Measurements from ENCODE around the gene TBX4.
"Not testable (repeated sequence)": the region's sequence is repeated elsewhere in the genome, so short reads cannot be mapped to it uniquely, and the experiment has no call there.

The TBX4 gene

DNA sequence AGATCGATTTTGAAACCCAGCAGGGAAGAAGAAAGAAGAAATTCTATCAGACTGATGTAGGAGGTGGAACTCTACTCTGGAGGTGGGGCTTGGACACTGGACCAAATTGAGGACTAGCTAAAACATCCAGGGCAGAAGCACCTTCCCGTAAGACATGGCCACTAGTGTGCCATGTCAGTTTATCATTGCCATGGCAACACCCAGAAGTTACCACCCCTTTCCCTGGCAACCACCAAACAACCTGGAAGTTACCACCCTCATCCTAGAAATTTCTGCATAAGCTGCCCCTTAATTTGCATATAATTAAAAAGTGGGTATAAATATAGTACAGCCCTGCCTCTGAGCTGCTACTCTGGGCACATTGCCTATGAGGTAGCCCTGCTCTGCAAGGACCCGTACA, 72.1 kb downstream of the TBX4 start:
- DNase-seq (ENCODE audit: low spot score): no peak
- Histone ChIP-seq H3K27me3 (ENCODE audit: insufficient read depth, poor library complexity, severe bottlenecking) (peaks cover 12% of the 10 kb centered on the region), H3K9me3 (ENCODE audit: severe bottlenecking) (no peaks in the 10 kb centered on the region), H3K4me3 (ENCODE audit: severe bottlenecking) (no peak overlapping the region), H3K4me1 (ENCODE audit: insufficient read depth, poor library complexity, severe bottlenecking) (no peaks in the 10 kb centered on the region), H3K27ac (ENCODE audit: poor library complexity, severe bottlenecking) (no peak overlapping the region), H3K36me3 (ENCODE audit: low read depth) (no peaks in the 10 kb centered on the region)
- TF ChIP-seq CTCF (IDR thresholded peaks at IDR 0.05; ENCODE audit: poor library complexity, severe bottlenecking): no peak
- ATAC-seq (ENCODE audit: low read depth): no peak

DNA sequence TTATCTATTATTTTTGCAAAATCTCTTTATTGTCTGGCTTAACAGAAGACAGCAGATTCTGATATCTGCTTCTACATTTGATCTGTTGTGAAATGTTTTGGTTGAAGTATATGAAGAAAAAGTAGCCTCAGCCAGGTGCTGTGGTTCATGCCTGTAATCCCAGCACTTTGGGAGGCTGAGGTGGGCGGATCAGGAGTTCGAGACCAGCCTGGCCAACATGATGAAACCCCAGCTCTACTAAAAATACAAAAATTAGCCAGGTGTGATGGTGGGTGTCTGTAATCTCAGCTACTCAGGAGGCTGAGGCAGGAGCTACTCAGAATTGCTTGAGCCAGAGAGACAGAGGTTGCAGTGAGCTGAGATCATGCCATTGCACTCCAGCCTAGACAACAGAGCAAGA, 75.2 kb downstream of the TBX4 start:
- H3K27ac ChIP-seq (ENCODE audit: poor library complexity, severe bottlenecking); H3K9me3 ChIP-seq (ENCODE audit: severe bottlenecking); H3K4me3 ChIP-seq (ENCODE audit: severe bottlenecking); ATAC-seq (ENCODE audit: low read depth); H3K4me1 ChIP-seq (ENCODE audit: insufficient read depth, poor library complexity, severe bottlenecking); DNase-seq (ENCODE audit: low spot score); H3K36me3 ChIP-seq (ENCODE audit: low read depth): not testable (repeated sequence)
- peaks cover 12% of the 10 kb centered on the region for H3K27me3 ChIP-seq (ENCODE audit: insufficient read depth, poor library complexity, severe bottlenecking)

GRCh38 chr17:61528171-61528570, 75.9 kb downstream of the TBX4 start:
- ATAC-seq (ENCODE audit: low read depth): no peak
- no peak for DNase-seq (ENCODE audit: low spot score)
- TF ChIP-seq CTCF (IDR thresholded peaks at IDR 0.05; ENCODE audit: poor library complexity, severe bottlenecking): no peak
- no peaks in the 10 kb centered on the region for H3K4me1 ChIP-seq (ENCODE audit: insufficient read depth, poor library complexity, severe bottlenecking)
- H3K36me3 ChIP-seq (ENCODE audit: low read depth): no peaks in the 10 kb centered on the region
- no peaks in the 10 kb centered on the region for H3K9me3 ChIP-seq (ENCODE audit: severe bottlenecking)
- H3K27ac ChIP-seq (ENCODE audit: poor library complexity, severe bottlenecking): no peak overlapping the region
- no peak overlapping the region for H3K4me3 ChIP-seq (ENCODE audit: severe bottlenecking)
- peaks cover 12% of the 10 kb centered on the region for H3K27me3 ChIP-seq (ENCODE audit: insufficient read depth, poor library complexity, severe bottlenecking)

GRCh38 chr17:61531223-61531622, 79.0 kb downstream of the TBX4 start:
- H3K4me1 ChIP-seq (ENCODE audit: insufficient read depth, poor library complexity, severe bottlenecking): no peaks in the 10 kb centered on the region
- ATAC-seq (ENCODE audit: low read depth) (no peak), DNase-seq (ENCODE audit: low spot score) (no peak)
- no peaks in the 10 kb centered on the region for H3K9me3 ChIP-seq (ENCODE audit: severe bottlenecking)
- no peak for TF ChIP-seq CTCF (IDR thresholded peaks at IDR 0.05; ENCODE audit: poor library complexity, severe bottlenecking)
- H3K27ac ChIP-seq (ENCODE audit: poor library complexity, severe bottlenecking): no peak overlapping the region
- peaks cover 7% of the 10 kb centered on the region for H3K27me3 ChIP-seq (ENCODE audit: insufficient read depth, poor library complexity, severe bottlenecking)
- no peaks in the 10 kb centered on the region for H3K36me3 ChIP-seq (ENCODE audit: low read depth)
- H3K4me3 ChIP-seq (ENCODE audit: severe bottlenecking): no peak overlapping the region

- ATAC-seq (ENCODE audit: low read depth) (no peak), DNase-seq (ENCODE audit: low spot score) (no peak)
- no peak for TF ChIP-seq CTCF (IDR thresholded peaks at IDR 0.05; ENCODE audit: poor library complexity, severe bottlenecking)
- Histone ChIP-seq H3K36me3 (ENCODE audit: low read depth) (no peaks in the 10 kb centered on the region), H3K4me3 (ENCODE audit: severe bottlenecking) (no peak overlapping the region), H3K27me3 (ENCODE audit: insufficient read depth, poor library complexity, severe bottlenecking) (no peaks in the 10 kb centered on the region), H3K27ac (ENCODE audit: poor library complexity, severe bottlenecking) (no peak overlapping the region), H3K9me3 (ENCODE audit: severe bottlenecking) (no peaks in the 10 kb centered on the region), H3K4me1 (ENCODE audit: insufficient read depth, poor library complexity, severe bottlenecking) (no peaks in the 10 kb centered on the region)
Measured at GRCh38 chr17:61532826-61533225, 80.6 kb downstream of the TBX4 start.

Data from RWPE2 (cell line).